HepG2 (cell line): ENCODE results near the gene CYP27A1. TPM values are rescaled to one million over a fixed set of nuclear protein-coding genes. Genes with fewer than 3 reads are reported as not detected.
A peak's percentile ranks its signal among the peaks of the same experiment; 100 is the strongest.

Experiments used
- ATAC-seq: fragments of 200-7000 bp; cut with Tn5 transposase; 3 replicates; pipeline ENCODE4 v1.9.1; 2020; ENCODE audit warnings: mild to moderate bottlenecking, moderate library complexity
- BruUV-seq: library from RNA; stranded (reverse); fragments of 400-500 nt; replicated peaks from 2 replicates; lab custom pipeline; 2021; lab: Mats Ljungman, UMichigan
- CTCF ChIA-PET: fragments of 300-600 bp; formaldehyde crosslinking; extraction: SDS; loops from one replicate; lab custom pipeline; 2021; ENCODE audit warnings: low total read pairs, inconsistent platforms, low intra/inter-chr PET ratio; lab: Yijun Ruan, JAX
- POLR2A ChIA-PET: fragments of 350-600 bp; sonication (Branson Sonifier 250); formaldehyde crosslinking; loops from one replicate; lab custom pipeline; 2020; ENCODE audit warnings: antibody characterized with exemption, inconsistent platforms; lab: Yijun Ruan, JAX
- DNase-seq: peaks from one replicate; pipeline ENCODE4 v3.0.0-alpha.2; 2015; ENCODE audit warnings: low spot score
- FAIRE-seq: peaks from 3 replicates; lab custom pipeline; 2011; peaks lifted over from hg19 to GRCh38; lab: Jason Lieb, UNC
- H2AFZ ChIP-seq: one replicate; pipeline ENCODE4 v1.6.1; 2011; ENCODE audit warnings: low read length, inconsistent platforms
- H3K27ac ChIP-seq: fragments of 300-600 bp; 3 replicates; pipeline ENCODE4 v1.8.0; 2011; ENCODE audit warnings: mixed run types, mild to moderate bottlenecking, mixed read lengths, low read length, inconsistent platforms; ENCODE audit not compliant: insufficient read depth; ENCODE audit errors: extremely low read length
- H3K27me3 ChIP-seq, 2 experiments: fragments of 200-600 bp in 1 of 2; 2 replicates in 1 of 2; 3 replicates in 1 of 2; pipeline versions ENCODE4 v1.6.0 to v1.8.0; 2011; ENCODE audit warnings: low read length in 2 of 2, mild to moderate bottlenecking in 2 of 2, moderate library complexity in 2 of 2, inconsistent platforms in 1 of 2; ENCODE audit not compliant: insufficient read depth in 2 of 2, control insufficient read depth in 1 of 2
- H3K36me3 ChIP-seq, 2 experiments: fragments of 200-600 bp in 1 of 2; replicated peaks in 1 of 2; 2 replicates in 1 of 2; 3 replicates in 1 of 2; pipeline versions ENCODE4 v1.5.1 to v1.8.0; 2011; ENCODE audit warnings: low read length in 2 of 2, inconsistent platforms in 1 of 2; ENCODE audit not compliant: insufficient read depth in 2 of 2, control insufficient read depth in 1 of 2
- H3K4me1 ChIP-seq: 2 replicates; pipeline ENCODE4 v1.5.1; 2012; ENCODE audit warnings: low read length, inconsistent platforms; ENCODE audit not compliant: insufficient read depth
- H3K4me2 ChIP-seq: 2 replicates; pipeline ENCODE4 v1.6.0; 2011; ENCODE audit warnings: low read depth, low read length, inconsistent platforms
- H3K4me3 ChIP-seq, 3 experiments: fragments of 200-600 bp in 1 of 3; sonication (generic), shearing (Covaris generic) in 1 of 3; replicated peaks in 1 of 3; 2 replicates each; pipeline ENCODE4 v1.5.1; 2011 to 2016; ENCODE audit warnings: low read length in 3 of 3, inconsistent platforms in 2 of 3, low read depth in 2 of 3, mild to moderate bottlenecking in 2 of 3, control low read depth in 1 of 3, mixed read lengths in 1 of 3; ENCODE audit not compliant: insufficient read depth in 1 of 3
- H3K79me2 ChIP-seq: one replicate; pipeline ENCODE4 v1.6.1; 2011; ENCODE audit warnings: low read length, inconsistent platforms; ENCODE audit not compliant: insufficient read depth
- H3K9ac ChIP-seq: 2 replicates; pipeline ENCODE4 v1.6.0; 2011; ENCODE audit warnings: mild to moderate bottlenecking, low read depth, low read length, inconsistent platforms; ENCODE audit not compliant: insufficient read depth
- H3K9me3 ChIP-seq: 2 replicates; pipeline ENCODE4 v1.5.1; 2012; ENCODE audit warnings: mild to moderate bottlenecking, low read length
- H4K20me1 ChIP-seq: 2 replicates; pipeline ENCODE4 v1.6.0; 2011; ENCODE audit warnings: inconsistent platforms, mild to moderate bottlenecking, low read length, moderate library complexity; ENCODE audit not compliant: insufficient read depth
- ARNT ChIP-seq: fragments of 450-650 bp; IDR thresholded peaks from 2 replicates; pipeline ENCODE4 v1.6.1; 2017
- ETV5 ChIP-seq: IDR thresholded peaks from 2 replicates; pipeline ENCODE4 v1.6.1; 2018; ENCODE audit warnings: missing biosample characterization, missing genetic modification reagents, inconsistent platforms, borderline replicate concordance
- JDP2 ChIP-seq: sonication (generic); formaldehyde crosslinking; IDR thresholded peaks from 2 replicates; pipeline ENCODE4 v1.8.1; 2022; ENCODE audit warnings: missing genetic modification reagents, borderline replicate concordance
- NRL ChIP-seq: sonication (generic); formaldehyde crosslinking; IDR thresholded peaks from 2 replicates; pipeline ENCODE4 v1.5.0; 2020; ENCODE audit warnings: missing genetic modification reagents, mild to moderate bottlenecking, moderate library complexity, borderline replicate concordance
- POLR2G ChIP-seq: fragments of 200-400 bp; formaldehyde crosslinking; IDR thresholded peaks from 2 replicates; pipeline ENCODE4 v1.6.1; 2018; ENCODE audit warnings: mild to moderate bottlenecking, low read depth, low read length, moderate library complexity
- REL ChIP-seq: sonication (generic); formaldehyde crosslinking; conservative IDR thresholded peaks from 2 replicates; pipeline ENCODE4 v1.8.0; 2022; ENCODE audit warnings: mild to moderate bottlenecking, missing genetic modification reagents, moderate library complexity
- TBX2 ChIP-seq: sonication (generic); formaldehyde crosslinking; IDR thresholded peaks from 2 replicates; pipeline ENCODE4 v1.5.0; 2020; ENCODE audit warnings: missing genetic modification reagents, mild to moderate bottlenecking, borderline replicate concordance
- XBP1 ChIP-seq: sonication (generic); formaldehyde crosslinking; IDR thresholded peaks from 2 replicates; pipeline ENCODE4 v1.5.0; 2020; ENCODE audit warnings: missing genetic modification reagents
- YEATS2 ChIP-seq: sonication (generic); formaldehyde crosslinking; IDR thresholded peaks from 2 replicates; pipeline ENCODE4 v1.4.0; 2020; ENCODE audit warnings: missing genetic modification reagents, borderline replicate concordance
- ZFP37 ChIP-seq: sonication (generic); formaldehyde crosslinking; IDR thresholded peaks from 2 replicates; pipeline ENCODE4 v1.4.0; 2020; ENCODE audit warnings: missing genetic modification reagents, borderline replicate concordance
- ZNF205 ChIP-seq: IDR thresholded peaks from 2 replicates; pipeline ENCODE4 v1.6.1; 2018; ENCODE audit warnings: missing biosample characterization, missing genetic modification reagents
- ZSCAN31 ChIP-seq: sonication (generic); formaldehyde crosslinking; IDR thresholded peaks from 2 replicates; pipeline ENCODE4 v1.5.0; 2020; ENCODE audit warnings: low read depth, mild to moderate bottlenecking, missing genetic modification reagents
- WGBS: methylation state at CpG from one replicate; pipeline ENCODE4 v1.1.6; 2017; ENCODE audit warnings: low lambda C conversion rate; 5-methylcytosine and 5-hydroxymethylcytosine counted together
- in situ Hi-C: cut with HindIII; loops from 2 replicates; pipeline ENCODE4 v1.10.0; 2017; ENCODE audit warnings: low pct_unique_long_range_greater_than_20kb; ENCODE audit not compliant: extremely low pct_ligation_motif_present
- intact Hi-C: fragments of 100-400 bp; cut with micrococcal nuclease; formaldehyde crosslinking; loops from one replicate; pipeline ENCODE4 v1.10.0; 2022; ENCODE audit not compliant: unreplicated experiment
- polyA plus RNA-seq, 8 experiments: library from polyadenylated mRNA; depleted of rRNA in 3 of 8; stranded (reverse) in 7 of 8; unstranded in 1 of 8; fragments of >200 nt; fragmentation: Illumina TruSeq in 4 of 8; extraction: Trizol in 4 of 8; gene quantifications; 2 replicates each; pipeline versions ENCODE4 v1.2.1 to v1.2.3, GENCODE V29; 2011 to 2016; ENCODE audit warnings: low read depth in 4 of 8, missing spikeins in 1 of 8, mixed read lengths in 1 of 8; ENCODE audit not compliant: insufficient read depth in 1 of 8
- total RNA-seq, 5 experiments: library from RNA; depleted of rRNA; stranded (reverse); fragments of >200 nt; fragmentation: Illumina TruSeq; extraction: Trizol; gene quantifications; 2 replicates each; pipeline ENCODE4 v1.2.3, GENCODE V29; 2016; ENCODE audit warnings: low read depth in 1 of 5
- TF ChIP-seq, protein P1 (sequence below): sonication (generic); formaldehyde crosslinking; IDR thresholded peaks from 2 replicates; pipeline ENCODE4 v1.4.0; 2020; ENCODE audit warnings: mild to moderate bottlenecking, missing genetic modification reagents
- TF ChIP-seq, protein P2 (sequence below): sonication (generic); formaldehyde crosslinking; IDR thresholded peaks from 2 replicates; pipeline ENCODE4 v1.4.0; 2020; ENCODE audit warnings: missing genetic modification reagents, mild to moderate bottlenecking, borderline replicate concordance

CYP27A1 gene
- total and polyA plus RNA-seq, 2 of the 13 experiments (the other 11 are each of a cell fraction or from before 2014, with no cell fraction given) = 157 to 266 TPM

GRCh38 chr2:218746960-218747359 is 35.0 kb upstream of the CYP27A1 start:
- in situ Hi-C loops = loop anchor here (25.0 kb wide), 1 partner anchor 90 kb away; the partner anchor contains the start of gene PRKAG3
- TSS peak; percentile 27 for BruUV-seq
- TF ChIP-seq REL (no peak), XBP1 (CRISPR knock-in tag) (no peak), TBX2 (no peak), NRL (CRISPR knock-in tag) (0 out of 2 replicates have a peak, but pooled peaks have one; percentile 28), ARNT (no peak), YEATS2 (CRISPR knock-in tag) (no peak), JDP2 (no peak), ZFP37 (no peak), ETV5 (CRISPR knock-in tag) (no peak), ZSCAN31 (CRISPR knock-in tag) (no peak), ZNF205 (CRISPR knock-in tag) (no peak), POLR2G (no peak)
- TF ChIP-seq, protein P1, sequence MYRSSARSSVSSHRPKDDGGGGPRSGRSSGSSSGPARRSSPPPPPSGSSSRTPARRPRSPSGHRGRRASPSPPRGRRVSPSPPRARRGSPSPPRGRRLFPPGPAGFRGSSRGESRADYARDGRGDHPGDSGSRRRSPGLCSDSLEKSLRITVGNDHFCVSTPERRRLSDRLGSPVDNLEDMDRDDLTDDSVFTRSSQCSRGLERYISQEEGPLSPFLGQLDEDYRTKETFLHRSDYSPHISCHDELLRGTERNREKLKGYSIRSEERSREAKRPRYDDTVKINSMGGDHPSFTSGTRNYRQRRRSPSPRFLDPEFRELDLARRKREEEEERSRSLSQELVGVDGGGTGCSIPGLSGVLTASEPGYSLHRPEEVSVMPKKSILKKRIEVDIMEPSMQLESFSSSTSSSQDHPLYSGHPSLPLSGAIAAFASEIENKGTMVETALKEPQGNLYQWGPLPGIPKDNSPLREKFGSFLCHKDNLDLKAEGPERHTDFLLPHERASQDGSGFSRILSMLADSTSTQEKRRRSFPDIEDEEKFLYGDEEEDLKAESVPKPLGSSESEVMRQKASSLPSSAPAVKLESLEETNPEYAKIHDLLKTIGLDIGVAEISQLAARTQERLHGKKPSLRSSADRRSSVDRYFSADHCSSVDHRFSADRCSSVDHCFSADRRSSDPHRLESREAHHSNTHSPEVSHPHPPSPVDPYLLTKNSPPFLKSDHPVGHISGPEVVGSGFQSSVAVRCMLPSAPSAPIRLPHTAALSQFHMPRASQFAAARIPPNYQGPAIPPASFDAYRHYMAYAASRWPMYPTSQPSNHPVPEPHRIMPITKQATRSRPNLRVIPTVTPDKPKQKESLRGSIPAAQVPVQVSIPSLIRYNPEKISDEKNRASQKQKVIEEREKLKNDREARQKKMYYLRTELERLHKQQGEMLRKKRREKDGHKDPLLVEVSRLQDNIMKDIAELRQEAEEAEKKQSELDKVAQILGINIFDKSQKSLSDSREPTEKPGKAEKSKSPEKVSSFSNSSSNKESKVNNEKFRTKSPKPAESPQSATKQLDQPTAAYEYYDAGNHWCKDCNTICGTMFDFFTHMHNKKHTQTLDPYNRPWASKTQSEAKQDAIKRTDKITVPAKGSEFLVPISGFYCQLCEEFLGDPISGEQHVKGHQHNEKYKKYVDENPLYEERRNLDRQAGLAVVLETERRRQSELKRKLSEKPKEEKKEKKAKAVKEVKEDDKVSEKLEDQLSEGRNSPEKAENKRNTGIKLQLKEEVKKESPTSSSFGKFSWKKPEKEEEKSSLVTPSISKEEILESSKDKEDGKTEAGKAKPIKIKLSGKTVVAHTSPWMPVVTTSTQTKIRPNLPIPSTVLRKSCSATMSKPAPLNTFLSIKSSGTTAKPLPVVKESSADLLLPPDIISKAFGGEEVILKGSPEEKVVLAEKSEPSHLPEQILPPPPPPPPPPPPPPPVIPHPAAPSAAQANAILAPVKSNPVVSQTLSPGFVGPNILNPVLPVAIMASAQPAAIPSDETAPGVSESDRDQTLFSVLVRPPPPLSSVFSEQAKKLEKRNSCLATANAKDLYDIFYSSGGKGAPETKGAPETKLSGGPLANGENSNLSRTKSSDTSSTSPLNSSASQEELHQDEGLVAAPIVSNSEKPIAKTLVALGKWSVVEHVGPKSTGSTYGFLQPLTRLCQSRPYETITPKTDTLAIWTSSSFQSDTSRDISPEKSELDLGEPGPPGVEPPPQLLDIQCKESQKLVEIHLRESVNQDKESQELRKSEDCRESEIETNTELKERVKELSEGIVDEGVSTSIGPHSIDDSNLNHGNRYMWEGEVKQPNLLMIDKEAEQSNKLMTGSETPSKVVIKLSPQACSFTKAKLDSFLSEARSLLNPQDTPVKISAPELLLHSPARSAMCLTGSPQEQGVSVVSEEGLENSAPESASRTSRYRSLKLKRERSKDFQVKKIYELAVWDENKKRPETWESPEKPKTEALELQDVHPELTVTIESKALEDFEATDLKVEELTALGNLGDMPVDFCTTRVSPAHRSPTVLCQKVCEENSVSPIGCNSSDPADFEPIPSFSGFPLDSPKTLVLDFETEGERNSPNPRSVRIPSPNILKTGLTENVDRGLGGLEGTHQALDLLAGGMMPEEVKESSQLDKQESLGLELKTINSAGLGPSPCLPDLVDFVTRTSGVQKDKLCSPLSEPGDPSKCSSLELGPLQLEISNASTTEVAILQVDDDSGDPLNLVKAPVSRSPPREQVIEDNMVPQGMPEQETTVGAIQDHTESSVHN (CRISPR knock-in tag) = 0 out of 2 replicates have a peak, but pooled peaks have one; percentile 30
- TF ChIP-seq, protein P2, sequence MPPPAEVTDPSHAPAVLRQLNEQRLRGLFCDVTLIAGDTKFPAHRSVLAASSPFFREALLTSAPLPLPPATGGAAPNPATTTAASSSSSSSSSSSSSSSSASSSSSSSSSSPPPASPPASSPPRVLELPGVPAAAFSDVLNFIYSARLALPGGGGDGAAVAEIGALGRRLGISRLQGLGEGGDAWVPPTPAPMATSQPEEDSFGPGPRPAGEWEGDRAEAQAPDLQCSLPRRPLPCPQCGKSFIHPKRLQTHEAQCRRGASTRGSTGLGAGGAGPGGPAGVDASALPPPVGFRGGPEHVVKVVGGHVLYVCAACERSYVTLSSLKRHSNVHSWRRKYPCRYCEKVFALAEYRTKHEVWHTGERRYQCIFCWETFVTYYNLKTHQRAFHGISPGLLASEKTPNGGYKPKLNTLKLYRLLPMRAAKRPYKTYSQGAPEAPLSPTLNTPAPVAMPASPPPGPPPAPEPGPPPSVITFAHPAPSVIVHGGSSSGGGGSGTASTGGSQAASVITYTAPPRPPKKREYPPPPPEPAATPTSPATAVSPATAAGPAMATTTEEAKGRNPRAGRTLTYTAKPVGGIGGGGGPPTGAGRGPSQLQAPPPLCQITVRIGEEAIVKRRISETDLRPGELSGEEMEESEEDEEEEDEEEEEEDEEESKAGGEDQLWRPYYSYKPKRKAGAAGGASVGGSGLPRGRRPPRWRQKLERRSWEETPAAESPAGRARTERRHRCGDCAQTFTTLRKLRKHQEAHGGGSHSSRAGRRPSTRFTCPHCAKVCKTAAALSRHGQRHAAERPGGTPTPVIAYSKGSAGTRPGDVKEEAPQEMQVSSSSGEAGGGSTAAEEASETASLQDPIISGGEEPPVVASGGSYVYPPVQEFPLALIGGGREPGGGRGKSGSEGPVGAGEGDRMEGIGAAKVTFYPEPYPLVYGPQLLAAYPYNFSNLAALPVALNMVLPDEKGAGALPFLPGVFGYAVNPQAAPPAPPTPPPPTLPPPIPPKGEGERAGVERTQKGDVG (CRISPR knock-in tag) = no peak

More at GRCh38 chr2:218746960-218747359, 35.0 kb upstream of the CYP27A1 start:
- 98% methylated on average over 10 of the region's 10 CpGs for WGBS
- intact Hi-C loops = loop anchor here (1.0 kb wide), 3 partner anchors 8 to 35 kb away; partner anchors contain the start of gene CYP27A1
- peak overlapping the region; percentile 95 for H3K27ac ChIP-seq
- H3K79me2 ChIP-seq = peaks cover 21% of the 10 kb centered on the region
- no peak overlapping the region for H2AFZ ChIP-seq
- FAIRE-seq = no peak
- no peaks in the 10 kb centered on the region for H4K20me1 ChIP-seq
- H3K4me3 ChIP-seq = peak overlapping the region in 1 of 3 experiments; percentile 12; a peak in 1 of 6 replicates
- CTCF ChIA-PET = no interaction called here
- no peak for DNase-seq
- ATAC-seq = no peak
- H3K9me3 ChIP-seq = no peaks in the 10 kb centered on the region
- H3K27me3 ChIP-seq = no peaks in the 10 kb centered on the region
- peak overlapping the region; percentile 41 for H3K4me2 ChIP-seq
- POLR2A ChIA-PET = interaction anchor here (2.2 to 4.6 kb wide), 5 partner anchors 9 to 36 kb away, joined by 16 to 139 read pairs (median 88); partner anchors contain the start of genes CYP27A1 and TTLL4
- peak overlapping the region; percentile 66 for H3K9ac ChIP-seq
- peaks cover 18 to 61% of the 10 kb centered on the region in 2 experiments for H3K36me3 ChIP-seq
- peaks cover 76% of the 10 kb centered on the region for H3K4me1 ChIP-seq
